ENCODE measurements around the gene NDRG2. TPM values are rescaled to one million over a fixed set of nuclear protein-coding genes. Genes with fewer than 3 reads are reported as not detected.

NDRG2 gene
- total and polyA plus RNA-seq, 9 of the 15 experiments (the other 6 are each of a cell fraction or from before 2014, with no cell fraction given) = 10.1 to 105 (median 41.0) TPM

DNA sequence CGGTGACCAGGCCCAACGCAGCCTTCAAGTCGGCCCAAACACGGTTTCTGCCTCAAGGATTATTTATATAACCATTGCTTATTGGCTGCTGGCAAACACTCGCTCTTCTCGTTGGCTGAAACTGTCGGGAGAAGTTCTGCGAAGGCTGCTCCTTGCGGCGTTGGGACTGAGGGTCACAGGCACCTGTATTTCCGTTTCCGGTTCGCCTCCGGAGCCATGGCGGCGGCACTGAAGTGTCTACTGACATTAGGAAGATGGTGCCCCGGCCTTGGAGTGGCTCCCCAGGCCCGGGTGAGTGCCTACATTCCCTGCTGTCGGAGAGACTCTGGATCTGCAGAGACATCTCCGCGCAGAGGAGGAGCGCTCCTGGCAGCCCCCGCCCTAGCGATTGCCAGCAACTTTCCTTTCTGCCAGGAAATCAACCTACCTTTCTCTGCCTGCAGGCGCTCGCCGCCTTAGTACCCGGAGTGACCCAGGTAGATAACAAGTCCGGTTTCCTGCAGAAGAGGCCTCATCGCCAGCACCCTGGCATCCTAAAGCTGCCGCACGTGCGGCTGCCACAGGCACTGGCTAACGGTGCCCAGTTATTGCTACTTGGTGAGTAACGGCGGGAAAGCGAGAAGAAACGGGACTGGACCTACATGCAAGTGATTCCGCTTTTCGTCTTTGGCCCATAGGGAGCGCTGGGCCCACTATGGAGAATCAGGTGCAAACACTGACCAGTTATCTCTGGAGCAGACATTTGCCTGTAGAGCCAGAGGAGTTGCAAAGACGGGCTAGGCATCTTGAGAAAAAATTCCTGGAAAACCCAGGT, 34.9 kb downstream of the NDRG2 start, which contains the start of gene METTL17 (continued):
- TF ChIP-seq, protein P1, sequence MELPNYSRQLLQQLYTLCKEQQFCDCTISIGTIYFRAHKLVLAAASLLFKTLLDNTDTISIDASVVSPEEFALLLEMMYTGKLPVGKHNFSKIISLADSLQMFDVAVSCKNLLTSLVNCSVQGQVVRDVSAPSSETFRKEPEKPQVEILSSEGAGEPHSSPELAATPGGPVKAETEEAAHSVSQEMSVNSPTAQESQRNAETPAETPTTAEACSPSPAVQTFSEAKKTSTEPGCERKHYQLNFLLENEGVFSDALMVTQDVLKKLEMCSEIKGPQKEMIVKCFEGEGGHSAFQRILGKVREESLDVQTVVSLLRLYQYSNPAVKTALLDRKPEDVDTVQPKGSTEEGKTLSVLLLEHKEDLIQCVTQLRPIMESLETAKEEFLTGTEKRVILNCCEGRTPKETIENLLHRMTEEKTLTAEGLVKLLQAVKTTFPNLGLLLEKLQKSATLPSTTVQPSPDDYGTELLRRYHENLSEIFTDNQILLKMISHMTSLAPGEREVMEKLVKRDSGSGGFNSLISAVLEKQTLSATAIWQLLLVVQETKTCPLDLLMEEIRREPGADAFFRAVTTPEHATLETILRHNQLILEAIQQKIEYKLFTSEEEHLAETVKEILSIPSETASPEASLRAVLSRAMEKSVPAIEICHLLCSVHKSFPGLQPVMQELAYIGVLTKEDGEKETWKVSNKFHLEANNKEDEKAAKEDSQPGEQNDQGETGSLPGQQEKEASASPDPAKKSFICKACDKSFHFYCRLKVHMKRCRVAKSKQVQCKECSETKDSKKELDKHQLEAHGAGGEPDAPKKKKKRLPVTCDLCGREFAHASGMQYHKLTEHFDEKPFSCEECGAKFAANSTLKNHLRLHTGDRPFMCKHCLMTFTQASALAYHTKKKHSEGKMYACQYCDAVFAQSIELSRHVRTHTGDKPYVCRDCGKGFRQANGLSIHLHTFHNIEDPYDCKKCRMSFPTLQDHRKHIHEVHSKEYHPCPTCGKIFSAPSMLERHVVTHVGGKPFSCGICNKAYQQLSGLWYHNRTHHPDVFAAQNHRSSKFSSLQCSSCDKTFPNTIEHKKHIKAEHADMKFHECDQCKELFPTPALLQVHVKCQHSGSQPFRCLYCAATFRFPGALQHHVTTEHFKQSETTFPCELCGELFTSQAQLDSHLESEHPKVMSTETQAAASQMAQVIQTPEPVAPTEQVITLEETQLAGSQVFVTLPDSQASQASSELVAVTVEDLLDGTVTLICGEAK (IDR thresholded peaks at IDR 0.05) = peak; percentile 98
- TF ChIP-seq, protein P1 (CRISPR knock-in tag; IDR thresholded peaks at IDR 0.05) = no peak
- TF ChIP-seq TOE1 (IDR thresholded peaks at IDR 0.05; ENCODE audit: borderline replicate concordance) = no peak
- no peak for TF ChIP-seq TOE1 (CRISPR knock-in tag; IDR thresholded peaks at IDR 0.05; ENCODE audit: borderline replicate concordance, low read depth)
- TF ChIP-seq CREB1 (IDR thresholded peaks at IDR 0.05) = peak; percentile 47; the same call in 1 of the 2 replicates
- TF ChIP-seq CREB1 (CRISPR knock-in tag; IDR thresholded peaks at IDR 0.05) = peak; percentile 24; the same call in 1 of the 2 replicates
- TF ChIP-seq, protein P2, sequence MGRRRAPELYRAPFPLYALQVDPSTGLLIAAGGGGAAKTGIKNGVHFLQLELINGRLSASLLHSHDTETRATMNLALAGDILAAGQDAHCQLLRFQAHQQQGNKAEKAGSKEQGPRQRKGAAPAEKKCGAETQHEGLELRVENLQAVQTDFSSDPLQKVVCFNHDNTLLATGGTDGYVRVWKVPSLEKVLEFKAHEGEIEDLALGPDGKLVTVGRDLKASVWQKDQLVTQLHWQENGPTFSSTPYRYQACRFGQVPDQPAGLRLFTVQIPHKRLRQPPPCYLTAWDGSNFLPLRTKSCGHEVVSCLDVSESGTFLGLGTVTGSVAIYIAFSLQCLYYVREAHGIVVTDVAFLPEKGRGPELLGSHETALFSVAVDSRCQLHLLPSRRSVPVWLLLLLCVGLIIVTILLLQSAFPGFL (CRISPR knock-in tag; IDR thresholded peaks at IDR 0.05) = 0 out of 2 replicates have a peak, but pooled peaks have one; percentile 47
- TF ChIP-seq, protein P3, sequence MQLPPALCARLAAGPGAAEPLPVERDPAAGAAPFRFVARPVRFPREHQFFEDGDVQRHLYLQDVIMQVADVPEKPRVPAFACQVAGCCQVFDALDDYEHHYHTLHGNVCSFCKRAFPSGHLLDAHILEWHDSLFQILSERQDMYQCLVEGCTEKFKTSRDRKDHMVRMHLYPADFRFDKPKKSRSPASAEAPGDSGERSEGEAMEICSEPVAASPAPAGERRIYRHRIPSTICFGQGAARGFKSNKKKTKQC (CRISPR knock-in tag; IDR thresholded peaks at IDR 0.05) = no peak
- TF ChIP-seq OTX1 (CRISPR knock-in tag; IDR thresholded peaks at IDR 0.05) = no peak
- TF ChIP-seq KDM4B (IDR thresholded peaks at IDR 0.05; ENCODE audit: borderline replicate concordance in 2 of 2, low read depth in 1 of 2) = peak in 1 of 2 experiments; percentile 85; a peak in 1 of 4 replicates
- peak; percentile 79 for TF ChIP-seq CREM (IDR thresholded peaks at IDR 0.05; ENCODE audit: low read depth)
- TF ChIP-seq POLR2G (IDR thresholded peaks at IDR 0.05; ENCODE audit: low read depth, low read length) = peak; percentile 84
- TF ChIP-seq, protein P4, sequence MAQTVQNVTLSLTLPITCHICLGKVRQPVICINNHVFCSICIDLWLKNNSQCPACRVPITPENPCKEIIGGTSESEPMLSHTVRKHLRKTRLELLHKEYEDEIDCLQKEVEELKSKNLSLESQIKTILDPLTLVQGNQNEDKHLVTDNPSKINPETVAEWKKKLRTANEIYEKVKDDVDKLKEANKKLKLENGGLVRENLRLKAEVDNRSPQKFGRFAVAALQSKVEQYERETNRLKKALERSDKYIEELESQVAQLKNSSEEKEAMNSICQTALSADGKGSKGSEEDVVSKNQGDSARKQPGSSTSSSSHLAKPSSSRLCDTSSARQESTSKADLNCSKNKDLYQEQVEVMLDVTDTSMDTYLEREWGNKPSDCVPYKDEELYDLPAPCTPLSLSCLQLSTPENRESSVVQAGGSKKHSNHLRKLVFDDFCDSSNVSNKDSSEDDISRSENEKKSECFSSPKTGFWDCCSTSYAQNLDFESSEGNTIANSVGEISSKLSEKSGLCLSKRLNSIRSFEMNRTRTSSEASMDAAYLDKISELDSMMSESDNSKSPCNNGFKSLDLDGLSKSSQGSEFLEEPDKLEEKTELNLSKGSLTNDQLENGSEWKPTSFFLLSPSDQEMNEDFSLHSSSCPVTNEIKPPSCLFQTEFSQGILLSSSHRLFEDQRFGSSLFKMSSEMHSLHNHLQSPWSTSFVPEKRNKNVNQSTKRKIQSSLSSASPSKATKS (CRISPR knock-in tag; IDR thresholded peaks at IDR 0.05) = no peak
- TF ChIP-seq ZBTB7A (IDR thresholded peaks at IDR 0.05; ENCODE audit: borderline replicate concordance, control insufficient read depth, low read depth, low read length) = no peak

Measured in K562 (cell line).